K562 (cell line): ENCODE data around the gene ARHGEF38. TPM values are rescaled to one million over a fixed set of nuclear protein-coding genes. Genes with fewer than 3 reads are reported as not detected.

ENCODE experiments used
- ATAC-seq: fragments of 200-7000 bp; cut with Tn5 transposase; 3 replicates; pipeline ENCODE4 v1.9.1; 2020; ENCODE audit warnings: moderate library complexity
- BruUV-seq: library from RNA; stranded (reverse); fragments of 400-500 nt; replicated peaks from 2 replicates; lab custom pipeline; 2021; lab: Mats Ljungman, UMichigan
- CTCF ChIA-PET: fragments of 300-600 bp; formaldehyde crosslinking; extraction: SDS; loops from one replicate; lab custom pipeline; 2021; ENCODE audit warnings: low intra/inter-chr PET ratio; lab: Yijun Ruan, JAX
- POLR2A ChIA-PET: fragments of 300-600, 350-650 bp; sonication (Branson Sonifier 250); formaldehyde crosslinking; extraction: SDS; loops from one replicate; lab custom pipeline; 2021; ENCODE audit warnings: antibody characterized with exemption, inconsistent platforms; lab: Yijun Ruan, JAX
- DNase-seq, 4 experiments: peaks; one replicate each; pipeline versions ENCODE4 v3.0.0 to v3.0.0-alpha.2; 2011 to 2018; ENCODE audit warnings: low spot score in 3 of 4, mixed read lengths in 3 of 4; ENCODE audit errors: extremely low read depth in 1 of 4
- FAIRE-seq: peaks from 2 replicates; lab custom pipeline; 2011; peaks lifted over from hg19 to GRCh38; lab: Jason Lieb, UNC
- H2AFZ ChIP-seq: 2 replicates; pipeline ENCODE4 v1.6.0; 2011; ENCODE audit warnings: low read depth, low read length, control low read depth, inconsistent platforms
- H3K27ac ChIP-seq: fragments of 200-600 bp; 3 replicates; pipeline ENCODE4 v1.8.0; 2011; ENCODE audit warnings: low read depth, mild to moderate bottlenecking, control low read depth, inconsistent platforms, low read length, moderate library complexity, mixed read lengths; ENCODE audit errors: extremely low read depth
- H3K27me3 ChIP-seq, 2 experiments: fragments of 300-600 bp in 1 of 2; 2 replicates in 1 of 2; 3 replicates in 1 of 2; pipeline versions ENCODE4 v1.6.0 to v1.8.0; 2011; ENCODE audit warnings: inconsistent platforms in 2 of 2, low read length in 2 of 2, mild to moderate bottlenecking in 1 of 2, mixed read lengths in 1 of 2, moderate library complexity in 1 of 2; ENCODE audit not compliant: control insufficient read depth in 2 of 2, insufficient read depth in 2 of 2
- H3K36me3 ChIP-seq: fragments of 300-600 bp; 3 replicates; pipeline ENCODE4 v1.8.0; 2011; ENCODE audit warnings: mild to moderate bottlenecking, low read length, inconsistent platforms; ENCODE audit not compliant: control insufficient read depth, insufficient read depth
- H3K4me1 ChIP-seq, 2 experiments: fragments of 200-600 bp in 1 of 2; replicated peaks in 1 of 2; 2 replicates in 1 of 2; 3 replicates in 1 of 2; pipeline versions ENCODE4 v1.5.1 to v1.8.0; 2011; ENCODE audit warnings: inconsistent platforms in 2 of 2, low read length in 2 of 2, mild to moderate bottlenecking in 1 of 2, mixed read lengths in 1 of 2, moderate library complexity in 1 of 2; ENCODE audit not compliant: control insufficient read depth in 2 of 2, insufficient read depth in 2 of 2
- H3K4me2 ChIP-seq: 2 replicates; pipeline ENCODE4 v1.6.1; 2011; ENCODE audit warnings: low read length, control low read depth, inconsistent platforms, mixed read lengths; ENCODE audit not compliant: insufficient read depth
- H3K4me3 ChIP-seq: fragments of 200-600 bp; sonication (generic), shearing (Covaris generic); 2 replicates; pipeline ENCODE4 v1.5.1; 2016; ENCODE audit warnings: control low read depth, inconsistent platforms
- H3K79me2 ChIP-seq: fragments of 200-600 bp; 3 replicates; pipeline ENCODE4 v1.8.0; 2011; ENCODE audit warnings: low read length, inconsistent platforms; ENCODE audit not compliant: control insufficient read depth, insufficient read depth
- H3K9ac ChIP-seq, 2 experiments: 2 replicates each; pipeline versions ENCODE4 v1.6.0 to v1.6.1; 2011; ENCODE audit warnings: low read depth in 2 of 2, low read length in 2 of 2, control low read depth in 1 of 2, inconsistent platforms in 1 of 2, mild to moderate bottlenecking in 1 of 2, mixed read lengths in 1 of 2; ENCODE audit not compliant: insufficient read depth in 1 of 2
- H3K9me1 ChIP-seq: one replicate; pipeline ENCODE4 v1.6.0; 2011; ENCODE audit warnings: inconsistent platforms, mild to moderate bottlenecking, low read length, moderate library complexity; ENCODE audit not compliant: control insufficient read depth, insufficient read depth
- H3K9me3 ChIP-seq: replicated peaks from 2 replicates; pipeline ENCODE4 v1.5.1; 2011; ENCODE audit warnings: low read depth, low read length, inconsistent platforms; ENCODE audit not compliant: control insufficient read depth, insufficient read depth
- H4K20me1 ChIP-seq: replicated peaks from 2 replicates; pipeline ENCODE4 v1.6.1; 2011; ENCODE audit warnings: low read length, inconsistent platforms, mixed read lengths; ENCODE audit not compliant: control insufficient read depth, insufficient read depth
- GATAD2A ChIP-seq: fragments of 450-650 bp; IDR thresholded peaks from 2 replicates; pipeline ENCODE4 v1.6.1; 2017
- LARP7 ChIP-seq: fragments of 450-650 bp; IDR thresholded peaks from 2 replicates; pipeline ENCODE4 v1.6.1; 2016
- MXI1 ChIP-seq: IDR thresholded peaks from 2 replicates; pipeline ENCODE4 v1.6.1; 2011; ENCODE audit warnings: low read depth, mild to moderate bottlenecking, improper control_type of control experiment, low read length
- PHB ChIP-seq: fragments of 250-450 bp; sonication (Bioruptor Pico); IDR thresholded peaks from 2 replicates; pipeline ENCODE4 v1.5.0; 2021
- PRDM10 ChIP-seq: fragments of 450-650 bp; IDR thresholded peaks from 2 replicates; pipeline ENCODE4 v1.6.1; 2018; ENCODE audit not compliant: partially characterized antibody
- PRPF4 ChIP-seq: fragments of 200-400 bp; formaldehyde crosslinking; IDR thresholded peaks from one replicate; pipeline ENCODE4 v1.6.1; 2017; ENCODE audit warnings: low read length, low read depth, mild to moderate bottlenecking; ENCODE audit not compliant: insufficient read depth, poor library complexity, severe bottlenecking
- PTRF ChIP-seq: fragments of 450-650 bp; IDR thresholded peaks from 2 replicates; pipeline ENCODE4 v1.6.1; 2016; ENCODE audit warnings: mild to moderate bottlenecking, missing genetic modification characterization, missing compliant biosample characterization
- TAF9B ChIP-seq: fragments of 450-650 bp; IDR thresholded peaks from 2 replicates; pipeline ENCODE4 v1.6.1; 2018; ENCODE audit warnings: mild to moderate bottlenecking; ENCODE audit not compliant: partially characterized antibody
- U2AF2 ChIP-seq: fragments of 200-400 bp; formaldehyde crosslinking; optimal IDR thresholded peaks from 2 replicates; pipeline ENCODE3; 2017; ENCODE audit warnings: low read depth, mild to moderate bottlenecking, low read length
- ZMIZ1 ChIP-seq, 2 experiments: fragments of 150-350 bp in 1 of 2; IDR thresholded peaks; 2 replicates each; pipeline ENCODE4 v1.6.1; 2012 to 2016; ENCODE audit warnings: low read depth in 2 of 2, low read length in 2 of 2, mild to moderate bottlenecking in 1 of 2, moderate library complexity in 1 of 2
- in situ Hi-C: fragments of 300-500 bp; cut with MboI; formaldehyde crosslinking; loops from 4 replicates; pipeline ENCODE4 v1.15.0; 2018; ENCODE audit warnings: inconsistent platforms, mixed read lengths
- intact Hi-C: fragments of 100-400 bp; cut with micrococcal nuclease; formaldehyde crosslinking; loops from 2 replicates; pipeline ENCODE4 v1.14.2; 2022
- polyA plus RNA-seq, 8 experiments: library from polyadenylated mRNA; depleted of rRNA in 4 of 8; stranded (reverse) in 5 of 8; unstranded in 3 of 8; fragments of >200 nt; fragmentation: Nextera tagmentation in 2 of 8; fragmentation: Illumina TruSeq in 1 of 8; extraction: Ambion mirVana in 2 of 8; extraction: Trizol in 1 of 8; gene quantifications; 2 replicates each; pipeline versions ENCODE4 v1.2.1 to v1.2.3, GENCODE V29; 2011 to 2014; ENCODE audit warnings: inconsistent platforms in 1 of 8, missing spikeins in 1 of 8
- total RNA-seq, 7 experiments: library from RNA; depleted of rRNA in 6 of 7; stranded (reverse); fragments of >200 nt in 6 of 7; fragmentation: Illumina TruSeq in 2 of 7; extraction: Trizol in 2 of 7; gene quantifications; 2 replicates each; pipeline versions ENCODE4 v1.2.1 to v1.2.3, GENCODE V29; 2011 to 2021; ENCODE audit warnings: low replicate concordance in 1 of 7

ARHGEF38 gene
- total and polyA plus RNA-seq, 9 of the 15 experiments (the other 6 are each of a cell fraction or from before 2014, with no cell fraction given): 0.17 TPM; not detected in 8

DNA sequence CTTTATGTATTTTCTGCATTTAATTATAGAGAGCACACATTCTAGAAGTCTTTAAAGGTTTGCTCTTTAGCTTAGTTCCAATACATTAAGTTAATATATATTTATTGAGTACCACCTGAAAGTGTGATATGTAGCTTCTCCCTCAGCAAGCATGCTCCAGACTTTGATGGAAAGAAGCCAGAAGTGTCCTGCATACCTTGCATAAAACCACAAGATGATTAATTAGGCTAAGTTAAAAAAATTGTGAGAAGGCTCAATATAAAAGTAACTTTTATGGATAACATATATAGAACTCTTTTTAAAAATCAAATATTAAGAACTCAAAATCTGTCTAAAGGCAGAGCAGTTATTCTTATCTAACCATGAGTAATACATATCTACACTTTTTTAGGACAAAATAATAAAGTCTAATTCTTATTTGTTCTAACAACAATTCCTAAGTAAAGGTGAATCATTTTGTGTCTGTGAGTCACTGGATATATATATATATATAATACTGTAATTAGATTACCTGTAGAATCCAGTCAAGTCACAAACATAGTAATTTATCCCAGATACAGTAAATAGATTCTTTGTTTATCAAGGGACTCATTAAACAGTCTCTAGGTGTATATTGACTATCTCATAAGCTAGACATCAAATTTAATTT is 104.8 kb downstream of the ARHGEF38 start:
- H3K79me2 ChIP-seq: no peaks in the 10 kb centered on the region
- no peak for DNase-seq
- no peak for ATAC-seq
- no peaks in the 10 kb centered on the region for H3K9me1 ChIP-seq
- H2AFZ ChIP-seq: no peak overlapping the region
- in situ Hi-C loops: no loop called here
- CTCF ChIA-PET: no interaction called here
- H3K4me1 ChIP-seq: no peaks in the 10 kb centered on the region
- H3K9ac ChIP-seq: no peak overlapping the region
- peaks cover 0 to 4% of the 10 kb centered on the region in 2 experiments; a peak in 2 of 5 replicates for H3K27me3 ChIP-seq
- BruUV-seq: no TSS peak
- intact Hi-C loops: no loop called here
- TF ChIP-seq U2AF2 (no peak), PRDM10 (no peak), GATAD2A (no peak), PRPF4 (no peak), LARP7 (no peak), TAF9B (no peak), MXI1 (no peak), PHB (CRISPR knock-in tag) (no peak), PTRF (tag) (no peak), ZMIZ1 (IDR thresholded peaks at IDR 0.05; ENCODE audit: low read depth in 2 of 2, low read length in 2 of 2) (no peak)
- POLR2A ChIA-PET: no interaction called here
- H3K27ac ChIP-seq: no peak overlapping the region
- no peak for FAIRE-seq
- no peaks in the 10 kb centered on the region for H4K20me1 ChIP-seq
- H3K9me3 ChIP-seq: no peaks in the 10 kb centered on the region
- no peak overlapping the region for H3K4me2 ChIP-seq
- no peaks in the 10 kb centered on the region for H3K36me3 ChIP-seq
- H3K4me3 ChIP-seq: no peak overlapping the region
